ENCODE results near the gene GBX1.

DNA sequence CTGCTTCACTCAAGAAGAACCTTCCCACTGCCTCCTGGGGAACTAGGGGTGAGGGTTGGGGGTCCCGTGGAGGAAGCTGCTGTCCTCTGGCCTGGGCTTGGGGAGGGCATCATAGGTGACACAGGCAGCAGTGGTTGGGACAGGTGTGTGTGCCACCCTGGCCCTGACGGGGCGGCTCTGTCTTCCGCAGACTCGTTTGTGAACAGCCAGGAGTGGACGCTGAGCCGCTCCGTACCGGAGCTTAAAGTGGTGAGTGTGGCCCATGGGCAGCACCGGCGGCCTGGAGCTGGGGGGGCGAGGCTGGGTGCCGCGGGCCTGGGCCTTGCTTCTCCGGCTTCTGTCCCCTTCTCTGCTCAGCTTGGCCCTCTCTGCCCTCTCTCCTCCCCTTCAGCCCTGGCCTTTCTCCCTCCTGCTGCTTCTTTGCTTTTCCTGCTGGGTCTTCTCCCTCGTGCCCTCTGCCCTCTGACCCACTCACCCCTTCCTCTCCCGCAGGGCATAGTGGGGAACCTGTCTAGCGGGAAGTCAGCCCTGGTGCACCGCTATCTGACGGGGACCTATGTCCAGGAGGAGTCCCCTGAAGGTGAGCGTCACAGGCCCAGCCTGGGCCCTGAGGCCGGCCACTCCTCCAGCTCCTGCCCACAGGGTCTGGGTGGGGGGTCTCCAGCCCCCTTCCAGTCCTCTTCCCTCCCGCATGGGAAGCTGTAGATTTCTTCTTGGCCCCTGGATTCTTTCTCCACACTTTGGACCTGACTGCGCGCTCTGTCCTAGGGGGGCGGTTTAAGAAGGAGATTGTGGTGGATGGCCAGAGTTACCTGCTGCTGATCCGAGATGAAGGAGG lies 50.7 kb downstream of the GBX1 start:
- TF ChIP-seq, protein P1, sequence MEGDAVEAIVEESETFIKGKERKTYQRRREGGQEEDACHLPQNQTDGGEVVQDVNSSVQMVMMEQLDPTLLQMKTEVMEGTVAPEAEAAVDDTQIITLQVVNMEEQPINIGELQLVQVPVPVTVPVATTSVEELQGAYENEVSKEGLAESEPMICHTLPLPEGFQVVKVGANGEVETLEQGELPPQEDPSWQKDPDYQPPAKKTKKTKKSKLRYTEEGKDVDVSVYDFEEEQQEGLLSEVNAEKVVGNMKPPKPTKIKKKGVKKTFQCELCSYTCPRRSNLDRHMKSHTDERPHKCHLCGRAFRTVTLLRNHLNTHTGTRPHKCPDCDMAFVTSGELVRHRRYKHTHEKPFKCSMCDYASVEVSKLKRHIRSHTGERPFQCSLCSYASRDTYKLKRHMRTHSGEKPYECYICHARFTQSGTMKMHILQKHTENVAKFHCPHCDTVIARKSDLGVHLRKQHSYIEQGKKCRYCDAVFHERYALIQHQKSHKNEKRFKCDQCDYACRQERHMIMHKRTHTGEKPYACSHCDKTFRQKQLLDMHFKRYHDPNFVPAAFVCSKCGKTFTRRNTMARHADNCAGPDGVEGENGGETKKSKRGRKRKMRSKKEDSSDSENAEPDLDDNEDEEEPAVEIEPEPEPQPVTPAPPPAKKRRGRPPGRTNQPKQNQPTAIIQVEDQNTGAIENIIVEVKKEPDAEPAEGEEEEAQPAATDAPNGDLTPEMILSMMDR (IDR thresholded peaks at IDR 0.05; ENCODE audit: insufficient read depth, low read length, poor library complexity, severe bottlenecking), result no peak
- no peak for TF ChIP-seq EZH2phosphoT487 (conservative IDR thresholded peaks at IDR 0.05; ENCODE audit: low read length)

Data from SU-DHL-6 (cell line).